Neural cell (in vitro differentiated cells): ENCODE measurements around the gene CERS5. TPM values are rescaled to one million over a fixed set of nuclear protein-coding genes. Genes with fewer than 3 reads are reported as not detected.

Source experiments
- H2AFZ ChIP-seq: fragments of 200-600, 300-800 bp; sonication (generic), shearing (Covaris generic); 2 replicates; pipeline ENCODE4 v1.6.0; 2014; ENCODE audit warnings: low read depth, mild to moderate bottlenecking, antibody characterized with exemption, low read length, moderate library complexity
- H3F3A ChIP-seq: fragments of 200-600 bp; shearing (Covaris generic); 2 replicates; pipeline ENCODE4 v1.6.1; 2016; ENCODE audit warnings: mild to moderate bottlenecking, moderate library complexity, mixed read lengths, antibody characterized with exemption, low read length; ENCODE audit not compliant: insufficient read depth, poor library complexity, severe bottlenecking
- H3K27ac ChIP-seq: fragments of 200-600, 300-800 bp; sonication (generic), shearing (Covaris generic); 2 replicates; pipeline ENCODE4 v1.5.1; 2014; ENCODE audit warnings: mild to moderate bottlenecking, low read length, moderate library complexity
- H3K27me3 ChIP-seq: fragments of 300-800, 200-600 bp; sonication (generic), shearing (Covaris generic); 2 replicates; pipeline ENCODE4 v1.6.0; 2014; ENCODE audit warnings: mild to moderate bottlenecking, low read depth, low read length, moderate library complexity; ENCODE audit not compliant: insufficient read depth
- H3K36me3 ChIP-seq: fragments of 300-800, 200-600 bp; sonication (generic), shearing (Covaris generic); 2 replicates; pipeline ENCODE4 v1.5.1; 2014; ENCODE audit warnings: mild to moderate bottlenecking, antibody characterized with exemption, low read length, moderate library complexity; ENCODE audit not compliant: insufficient read depth
- H3K4me2 ChIP-seq: fragments of 300-800, 200-600 bp; sonication (generic), shearing (Covaris generic); 2 replicates; pipeline ENCODE4 v1.6.0; 2014; ENCODE audit warnings: mild to moderate bottlenecking, low read length
- H3K4me3 ChIP-seq: fragments of 300-800, 200-600 bp; sonication (generic), shearing (Covaris generic); 2 replicates; pipeline ENCODE4 v1.5.1; 2014; ENCODE audit warnings: mild to moderate bottlenecking, low read length, moderate library complexity
- H3K79me2 ChIP-seq: fragments of 200-600 bp; shearing (Covaris generic); replicated peaks from 2 replicates; pipeline ENCODE4 v1.6.0; 2014; ENCODE audit warnings: mild to moderate bottlenecking, low read length, moderate library complexity; ENCODE audit not compliant: insufficient read depth
- H3K9ac ChIP-seq: fragments of 300-800, 200-600 bp; sonication (generic), shearing (Covaris generic); 2 replicates; pipeline ENCODE4 v1.6.1; 2016; ENCODE audit warnings: mild to moderate bottlenecking, low read length, mixed read lengths
- H3K9me2 ChIP-seq: fragments of 200-600 bp; shearing (Covaris generic); 2 replicates; pipeline ENCODE4 v1.6.1; 2016; ENCODE audit warnings: mild to moderate bottlenecking, low read length, mixed read lengths; ENCODE audit not compliant: insufficient read depth
- H3K9me3 ChIP-seq: fragments of 200-600, 300-800 bp; sonication (generic), shearing (Covaris generic); 2 replicates; pipeline ENCODE4 v1.6.1; 2016; ENCODE audit warnings: mild to moderate bottlenecking, mixed run types, low read length, moderate library complexity, mixed read lengths
- H4K20me1 ChIP-seq: fragments of 200-600 bp; shearing (Covaris generic); 2 replicates; pipeline ENCODE4 v1.6.1; 2016; ENCODE audit warnings: mild to moderate bottlenecking, mixed run types; ENCODE audit not compliant: insufficient read depth
- EP300 ChIP-seq: fragments of 450-650 bp; conservative IDR thresholded peaks from 2 replicates; pipeline ENCODE4 v1.6.1; 2014; ENCODE audit warnings: antibody characterized with exemption, mild to moderate bottlenecking, moderate library complexity; ENCODE audit not compliant: poor library complexity, severe bottlenecking
- EZH2 ChIP-seq: fragments of 200-600, 300-800 bp; shearing (Covaris generic), sonication (generic); IDR thresholded peaks from 2 replicates; pipeline ENCODE4 v1.6.1; 2014; ENCODE audit warnings: antibody characterized with exemption, low read length, borderline replicate concordance, mild to moderate bottlenecking; ENCODE audit not compliant: insufficient read depth, poor library complexity, severe bottlenecking
- MXI1 ChIP-seq: fragments of 450-650 bp; conservative IDR thresholded peaks from 2 replicates; pipeline ENCODE4 v1.6.1; 2014; ENCODE audit warnings: antibody characterized with exemption, mild to moderate bottlenecking; ENCODE audit not compliant: poor library complexity, severe bottlenecking
- POLR2AphosphoS5 ChIP-seq: IDR thresholded peaks from 2 replicates; pipeline ENCODE4 v1.6.1; 2012
- RAD21 ChIP-seq: fragments of 450-650 bp; conservative IDR thresholded peaks from 2 replicates; pipeline ENCODE4 v1.6.1; 2014; ENCODE audit warnings: antibody characterized with exemption, mild to moderate bottlenecking, moderate library complexity
- REST ChIP-seq: IDR thresholded peaks from 2 replicates; pipeline ENCODE4 v1.6.1; 2012; ENCODE audit warnings: borderline replicate concordance
- SMC3 ChIP-seq: fragments of 450-650 bp; conservative IDR thresholded peaks from 2 replicates; pipeline ENCODE4 v1.6.1; 2014; ENCODE audit warnings: antibody characterized with exemption, mild to moderate bottlenecking, moderate library complexity; ENCODE audit not compliant: poor library complexity
- TAF1 ChIP-seq: IDR thresholded peaks from 2 replicates; pipeline ENCODE4 v1.6.1; 2012; ENCODE audit warnings: low read depth
- polyA plus RNA-seq: library from polyadenylated mRNA; depleted of rRNA; stranded (reverse); fragments of >200 nt; gene quantifications from 2 replicates; pipeline ENCODE4 v1.2.3, GENCODE V29; 2014
- TF ChIP-seq, protein P1 (sequence below): fragments of 450-650 bp; IDR thresholded peaks from 2 replicates; pipeline ENCODE4 v1.5.1; 2014; ENCODE audit warnings: antibody characterized with exemption, mild to moderate bottlenecking, moderate library complexity; ENCODE audit not compliant: poor library complexity, severe bottlenecking

The CERS5 gene
- polyA plus RNA-seq, 1 donor from 2014 or later = 470 TPM

- TF ChIP-seq EZH2 (no peak), POLR2AphosphoS5 (no peak), EP300 (no peak), MXI1 (no peak), TAF1 (no peak), RAD21 (no peak), SMC3 (no peak), REST (no peak)
- TF ChIP-seq, protein P1, sequence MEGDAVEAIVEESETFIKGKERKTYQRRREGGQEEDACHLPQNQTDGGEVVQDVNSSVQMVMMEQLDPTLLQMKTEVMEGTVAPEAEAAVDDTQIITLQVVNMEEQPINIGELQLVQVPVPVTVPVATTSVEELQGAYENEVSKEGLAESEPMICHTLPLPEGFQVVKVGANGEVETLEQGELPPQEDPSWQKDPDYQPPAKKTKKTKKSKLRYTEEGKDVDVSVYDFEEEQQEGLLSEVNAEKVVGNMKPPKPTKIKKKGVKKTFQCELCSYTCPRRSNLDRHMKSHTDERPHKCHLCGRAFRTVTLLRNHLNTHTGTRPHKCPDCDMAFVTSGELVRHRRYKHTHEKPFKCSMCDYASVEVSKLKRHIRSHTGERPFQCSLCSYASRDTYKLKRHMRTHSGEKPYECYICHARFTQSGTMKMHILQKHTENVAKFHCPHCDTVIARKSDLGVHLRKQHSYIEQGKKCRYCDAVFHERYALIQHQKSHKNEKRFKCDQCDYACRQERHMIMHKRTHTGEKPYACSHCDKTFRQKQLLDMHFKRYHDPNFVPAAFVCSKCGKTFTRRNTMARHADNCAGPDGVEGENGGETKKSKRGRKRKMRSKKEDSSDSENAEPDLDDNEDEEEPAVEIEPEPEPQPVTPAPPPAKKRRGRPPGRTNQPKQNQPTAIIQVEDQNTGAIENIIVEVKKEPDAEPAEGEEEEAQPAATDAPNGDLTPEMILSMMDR = no peak
- H3F3A ChIP-seq = no peaks in the 10 kb centered on the region
- H3K9ac ChIP-seq = no peak overlapping the region
- no peak overlapping the region for H3K4me3 ChIP-seq
- no peaks in the 10 kb centered on the region for H3K36me3 ChIP-seq
- H3K79me2 ChIP-seq = peaks cover 4% of the 10 kb centered on the region
- H3K27ac ChIP-seq = no peak overlapping the region
- no peak overlapping the region for H3K4me2 ChIP-seq
- H4K20me1 ChIP-seq = no peaks in the 10 kb centered on the region
- no peaks in the 10 kb centered on the region for H3K9me2 ChIP-seq
- no peak overlapping the region for H2AFZ ChIP-seq
- H3K9me3 ChIP-seq = no peaks in the 10 kb centered on the region
- H3K27me3 ChIP-seq = no peaks in the 10 kb centered on the region
These were observed 56.9 kb downstream of the CERS5 start for GRCh38 chr12:50110127-50110761.

DNA sequence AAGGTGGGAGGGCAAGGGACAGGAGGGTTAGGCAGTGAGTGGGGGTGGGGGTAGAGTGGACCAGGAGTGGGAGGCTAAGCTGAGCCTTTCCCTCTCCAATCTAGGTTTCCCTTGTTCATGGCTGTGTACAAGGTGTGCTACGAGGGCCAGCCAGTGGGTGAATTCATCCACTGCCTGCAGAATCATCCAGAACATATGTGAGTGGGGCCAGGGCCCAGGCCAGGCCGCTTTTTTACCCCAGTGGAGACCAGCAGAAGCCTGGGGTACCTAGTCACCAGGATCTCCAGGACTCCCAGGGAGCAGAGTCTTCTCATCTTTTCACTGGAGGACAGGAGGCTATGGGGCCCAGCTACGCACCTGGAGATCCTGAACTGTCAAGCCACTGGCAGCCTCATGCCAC, 57.9 kb downstream of the CERS5 start:
- Histone ChIP-seq H3K9ac (no peak overlapping the region), H3K27ac (no peak overlapping the region)
- TF ChIP-seq MXI1 (no peak), RAD21 (no peak), REST (no peak), SMC3 (no peak), EP300 (no peak), EZH2 (no peak), TAF1 (no peak), POLR2AphosphoS5 (no peak)
- TF ChIP-seq, protein P1 = no peak

More for the DNA sequence above, 57.9 kb downstream of the CERS5 start:
- no peaks in the 10 kb centered on the region for H3K36me3 ChIP-seq
- H4K20me1 ChIP-seq = no peaks in the 10 kb centered on the region
- no peak overlapping the region for H3K4me2 ChIP-seq
- H3K9me2 ChIP-seq = no peaks in the 10 kb centered on the region
- H3K4me3 ChIP-seq = no peak overlapping the region
- H3F3A ChIP-seq = no peaks in the 10 kb centered on the region
- H3K9me3 ChIP-seq = no peaks in the 10 kb centered on the region
- no peaks in the 10 kb centered on the region for H3K27me3 ChIP-seq
- no peak overlapping the region for H2AFZ ChIP-seq
- peaks cover 1% of the 10 kb centered on the region for H3K79me2 ChIP-seq
